Activated CD8-positive, alpha-beta memory T cell treated with anti-CD3 and anti-CD28 coated beads, Interleukin-2, amount 50 U/mL, for 4 hours (primary cell): ENCODE measurements around the gene ADGRL3.
"Not testable (repeated sequence)": the region's sequence is repeated elsewhere in the genome, so short reads cannot be mapped to it uniquely, and the experiment has no call there.

ENCODE experiments used
- DNase-seq: peaks from one replicate; pipeline ENCODE4 v3.0.0-alpha.2; 2020

Gene ADGRL3

DNA sequence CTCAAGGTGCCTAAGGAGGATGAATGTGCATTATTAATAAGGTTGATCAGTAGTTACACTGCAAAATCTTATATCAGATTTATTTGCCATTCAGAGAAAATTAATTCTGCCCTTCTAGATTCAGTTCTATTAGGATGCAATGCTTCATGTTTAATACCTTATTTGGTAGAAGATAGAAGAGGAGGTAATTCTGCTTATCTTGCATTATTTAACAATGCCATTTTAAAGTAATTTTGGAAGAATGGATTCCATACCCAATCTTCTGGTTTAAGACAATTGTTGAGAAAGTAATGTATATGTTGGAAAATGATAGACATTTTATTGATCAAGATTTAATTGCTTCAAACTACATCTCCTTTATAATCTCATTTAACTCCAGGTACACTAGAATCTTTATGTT is 360.9 kb downstream of the ADGRL3 start:
- no peak for DNase-seq

DNA sequence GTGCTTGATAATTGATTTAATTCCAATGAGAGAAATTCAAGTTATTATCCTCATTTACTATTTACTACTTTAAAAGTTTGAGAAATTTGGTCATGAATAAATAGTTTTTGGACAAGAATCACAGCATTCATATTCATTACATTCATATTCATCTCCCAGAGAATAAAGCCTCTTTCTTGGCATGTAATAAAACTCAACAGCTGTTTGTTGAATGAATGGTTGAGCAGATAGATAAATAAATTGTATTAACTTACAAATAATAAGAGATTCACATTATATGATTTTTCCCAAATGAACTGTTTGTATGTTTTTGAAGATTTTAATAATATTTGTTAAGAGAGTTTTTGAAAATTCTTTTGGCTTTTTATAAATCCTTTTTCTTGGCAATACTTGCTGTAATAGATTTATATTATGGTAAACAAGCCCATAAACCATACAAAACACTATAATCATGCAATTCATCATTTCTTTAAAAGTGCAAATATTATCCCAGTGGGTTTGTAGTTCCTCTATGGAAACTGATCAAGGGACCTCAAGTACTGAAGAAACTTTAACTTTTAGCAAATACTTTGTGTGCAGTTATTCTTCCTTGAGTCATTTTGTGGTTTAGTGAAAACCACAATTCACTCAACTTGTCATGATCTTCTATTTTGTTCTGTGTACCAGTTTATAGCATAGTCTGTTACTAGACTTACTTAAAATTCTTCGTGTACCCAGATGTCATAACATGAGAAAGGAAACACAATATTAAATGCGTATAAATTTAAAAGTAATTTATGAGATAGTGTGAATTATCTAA is 371.8 kb downstream of the ADGRL3 start:
- no peak for DNase-seq

DNA sequence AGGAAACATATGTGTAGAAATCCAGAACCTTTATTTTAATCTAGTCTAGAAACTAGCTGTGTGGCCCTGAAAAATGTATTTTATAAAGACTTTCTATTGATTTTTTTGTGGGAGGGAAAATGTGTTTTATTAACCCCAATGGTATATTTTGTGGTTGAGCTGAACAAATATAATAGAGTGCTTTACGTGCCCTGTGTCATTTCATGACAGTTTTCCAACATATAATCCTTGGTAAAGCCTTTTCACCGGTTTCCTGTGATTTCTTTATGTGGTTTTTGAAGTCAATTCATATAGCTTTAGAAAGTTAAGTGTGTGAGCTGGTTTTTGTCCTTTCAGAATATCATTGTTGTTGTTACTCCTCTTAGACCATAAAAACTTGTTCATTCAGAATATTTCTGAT is 375.7 kb downstream of the ADGRL3 start:
- DNase-seq, result no peak

- DNase-seq, result no peak
Measured at GRCh38 chr4:61579786-61580185, 379.7 kb downstream of the ADGRL3 start.

GRCh38 chr4:61580721-61581377 is 380.7 kb downstream of the ADGRL3 start:
- DNase-seq, result no peak

DNA sequence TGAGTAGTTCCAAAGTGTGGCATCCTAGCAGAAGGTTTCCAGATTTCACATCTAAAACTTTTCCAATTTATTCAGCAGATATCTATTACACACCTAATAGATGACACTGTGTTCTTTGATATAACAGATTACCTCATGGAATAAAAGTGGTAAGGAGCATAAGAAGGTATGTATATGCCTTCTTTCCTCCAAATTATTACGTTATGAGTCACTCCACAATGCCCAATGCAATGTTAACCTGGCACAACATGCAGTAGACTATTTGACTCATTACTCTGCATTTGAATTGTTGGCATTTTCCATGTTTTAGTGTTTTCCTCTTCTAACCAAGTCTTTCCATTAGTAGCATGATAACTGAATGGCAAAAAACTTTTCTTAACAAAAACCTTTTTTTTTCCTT is 383.6 kb downstream of the ADGRL3 start:
- DNase-seq, result no peak

DNA sequence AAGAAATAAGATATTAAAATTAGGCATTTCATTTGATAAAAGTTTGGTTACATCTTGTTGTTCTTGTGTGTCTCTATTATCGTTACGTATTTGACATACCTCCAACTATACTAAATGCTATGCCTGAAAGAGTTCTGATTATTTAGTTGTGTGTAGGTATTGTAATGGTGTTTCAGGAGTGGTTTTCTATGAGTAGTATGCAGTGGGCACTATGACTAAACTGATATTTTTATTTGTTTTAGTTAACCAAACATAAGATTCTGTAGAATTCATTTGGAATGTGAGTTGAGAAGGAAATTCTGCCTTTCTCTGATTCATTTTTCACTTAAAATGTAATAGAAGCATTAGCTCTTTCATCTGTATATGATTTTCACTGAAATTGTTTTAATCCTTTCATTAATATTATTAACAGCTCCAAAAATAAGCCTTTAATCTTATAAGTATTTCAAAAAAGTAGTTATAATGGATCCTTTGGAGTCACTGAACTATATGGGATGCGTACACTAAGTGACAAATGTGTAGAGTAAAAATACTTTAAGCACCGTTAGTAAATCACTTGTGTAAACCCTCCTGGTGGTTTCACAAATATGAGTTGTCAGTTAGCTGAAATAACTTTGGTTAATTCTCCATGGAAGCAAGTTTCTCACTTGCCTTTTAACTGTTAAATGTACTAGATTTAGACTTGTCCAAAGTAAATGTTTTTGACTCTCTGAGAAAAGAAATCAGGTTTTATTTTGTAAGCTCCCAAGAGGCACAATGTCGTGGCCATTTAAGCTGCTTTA is 388.7 kb downstream of the ADGRL3 start:
- DNase-seq, result no peak

- no peak for DNase-seq
Measured at GRCh38 chr4:61590881-61591280, 390.8 kb downstream of the ADGRL3 start.

DNA sequence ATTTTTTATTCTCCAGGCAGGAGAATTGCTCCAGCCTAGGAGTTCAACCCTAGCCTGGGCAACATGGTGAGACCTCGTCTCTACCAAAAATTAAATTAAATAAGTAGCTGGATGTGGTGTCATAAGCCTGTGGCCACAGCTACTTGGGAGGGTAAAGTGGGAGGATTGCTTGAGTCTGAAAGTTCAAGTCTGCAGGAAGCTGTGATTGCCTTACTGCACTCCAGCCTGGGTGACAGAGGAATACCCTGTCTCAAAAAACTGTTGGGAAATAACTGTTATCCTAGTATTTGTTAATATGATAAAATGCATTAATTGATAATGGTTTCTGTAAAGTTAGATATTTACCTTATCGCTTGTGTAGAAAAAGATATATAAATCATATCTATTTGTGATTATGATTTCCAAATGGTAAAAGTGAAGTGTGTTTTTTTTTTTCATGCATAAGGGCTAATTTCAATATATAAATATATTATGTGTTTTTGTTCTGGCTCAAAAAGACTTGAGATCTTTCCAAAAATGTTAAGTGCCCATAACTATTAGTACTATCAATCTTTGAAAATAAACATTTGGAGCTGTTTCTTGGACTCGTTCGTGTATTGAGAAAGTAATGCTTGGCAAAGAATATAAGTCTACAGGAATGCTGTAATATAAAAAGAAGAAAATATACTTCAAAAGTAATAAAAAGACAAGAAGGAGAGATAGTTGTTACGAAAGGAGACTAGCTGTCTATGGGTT is 396.6 kb downstream of the ADGRL3 start:
- DNase-seq, result no peak

DNA sequence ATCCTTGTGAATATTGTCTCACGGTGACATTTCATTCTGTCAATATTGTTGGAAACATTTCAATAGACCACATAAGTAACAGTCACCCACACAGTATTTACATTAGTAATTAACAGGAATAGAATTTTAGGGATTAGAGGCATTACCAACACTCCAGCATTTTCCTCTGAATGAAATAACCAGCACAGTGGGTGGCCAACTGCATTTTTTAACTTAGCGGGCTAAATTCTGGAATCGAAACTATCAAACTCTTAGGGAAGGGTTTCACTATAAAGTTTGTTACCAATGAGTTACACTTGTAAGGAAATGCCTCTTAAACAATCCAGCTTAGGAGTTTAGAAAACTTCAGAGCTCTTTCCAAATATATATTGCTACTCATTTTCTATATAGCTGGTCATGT is 403.0 kb downstream of the ADGRL3 start:
- no peak for DNase-seq

DNA sequence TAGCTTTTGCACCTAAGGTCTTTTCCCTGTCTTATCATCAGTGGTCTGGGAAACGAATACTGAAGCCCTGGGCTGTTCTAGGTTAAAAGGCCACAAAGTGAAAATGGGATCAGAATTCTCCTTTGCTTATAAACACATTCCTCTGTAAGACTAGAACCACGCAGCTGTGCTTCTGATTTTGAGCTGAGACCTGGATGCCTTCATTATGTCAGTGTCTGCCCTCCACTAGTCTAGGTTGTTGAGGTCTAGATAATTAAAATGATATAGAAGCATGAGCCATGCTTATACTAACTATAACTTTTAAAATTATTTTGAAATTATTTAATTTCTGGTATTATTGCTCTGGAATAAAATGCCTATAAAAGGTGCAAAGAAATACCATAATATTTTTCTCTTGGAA is 403.9 kb downstream of the ADGRL3 start:
- DNase-seq, result no peak

DNA sequence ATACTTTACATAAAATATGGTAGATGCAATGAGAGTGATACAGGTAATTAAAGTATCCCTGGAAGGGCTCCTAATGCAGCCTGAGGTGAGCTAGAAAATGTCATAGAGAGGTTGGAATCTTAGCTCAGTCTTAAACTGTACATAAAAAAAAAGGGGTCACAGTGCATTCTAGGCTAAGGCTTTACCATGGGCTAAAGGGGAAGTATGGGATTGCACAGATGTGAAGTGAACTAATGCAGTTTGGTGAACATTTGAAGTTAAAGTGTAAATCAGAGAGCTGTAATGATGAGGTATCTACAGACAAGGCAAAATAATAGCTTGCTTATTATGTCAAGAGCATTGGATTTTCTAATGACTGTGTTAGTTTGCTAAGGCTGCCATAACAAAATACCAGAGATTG is 405.9 kb downstream of the ADGRL3 start:
- no peak for DNase-seq

DNA sequence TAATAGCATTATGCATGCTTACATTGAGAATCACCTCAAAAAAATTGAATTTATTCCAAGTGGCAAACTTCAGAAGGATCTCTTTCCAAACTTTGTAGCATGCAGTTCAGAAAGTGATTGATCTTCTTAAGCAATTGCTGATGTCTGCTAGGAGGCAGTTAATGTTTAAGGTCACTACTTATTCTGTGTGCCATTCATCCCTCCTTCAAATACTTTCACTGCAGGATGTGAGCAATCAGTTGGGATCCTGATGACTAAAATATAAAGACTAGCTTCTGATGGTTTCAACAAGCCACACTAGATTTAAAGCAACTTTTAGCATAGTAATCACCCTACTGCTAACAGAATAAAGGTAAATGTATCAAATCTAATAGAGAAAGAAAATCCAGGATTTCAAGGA is 414.1 kb downstream of the ADGRL3 start:
- DNase-seq, result no peak

- no peak for DNase-seq
Measured at GRCh38 chr4:61619528-61619927, 419.4 kb downstream of the ADGRL3 start.

- no peak for DNase-seq
Measured at GRCh38 chr4:61628282-61628681, 428.2 kb downstream of the ADGRL3 start.

DNA sequence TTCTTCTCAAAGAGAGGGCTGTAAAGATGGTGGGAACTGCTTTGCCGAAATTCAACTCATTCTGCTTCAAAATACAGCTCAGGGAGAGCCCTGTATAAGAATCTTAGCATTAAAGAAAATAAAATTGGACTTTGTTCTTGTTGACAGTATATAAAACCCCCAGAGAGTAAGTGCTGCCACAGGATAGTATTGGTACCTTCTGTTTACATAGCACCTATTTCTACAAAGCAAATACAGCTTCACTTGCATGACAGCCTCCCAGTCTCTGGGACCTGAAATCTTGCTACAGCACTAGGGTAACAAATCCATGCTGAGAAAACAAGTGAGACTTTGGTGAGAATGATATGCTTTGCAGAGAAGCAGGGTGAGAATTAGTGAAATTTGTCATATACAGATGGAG is 428.6 kb downstream of the ADGRL3 start:
- DNase-seq, result no peak

GRCh38 chr4:61630548-61630947 is 430.4 kb downstream of the ADGRL3 start:
- no peak for DNase-seq

DNA sequence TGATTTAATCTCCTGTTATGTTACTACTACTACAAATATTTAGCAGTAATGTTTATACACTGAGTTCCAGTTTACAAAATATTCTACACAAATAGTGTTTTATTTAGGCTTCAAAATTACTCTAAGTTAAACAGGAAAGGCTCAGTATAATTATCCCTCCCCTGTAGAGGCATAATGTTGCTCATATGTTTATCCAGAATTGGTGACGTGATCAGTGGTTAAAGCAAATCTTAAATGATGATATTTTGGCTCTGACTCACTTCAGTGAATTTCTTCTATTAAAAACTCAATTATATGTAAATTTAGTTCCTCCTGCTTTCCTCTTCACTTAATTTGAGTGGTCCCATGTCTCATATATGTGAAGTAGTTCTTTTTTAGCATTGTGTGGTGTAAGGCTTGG is 438.5 kb downstream of the ADGRL3 start:
- DNase-seq, result no peak

GRCh38 chr4:61646746-61647350 is 446.7 kb downstream of the ADGRL3 start:
- DNase-seq, result not testable (repeated sequence)

GRCh38 chr4:61648264-61648663 is 448.1 kb downstream of the ADGRL3 start:
- DNase-seq, result no peak

DNA sequence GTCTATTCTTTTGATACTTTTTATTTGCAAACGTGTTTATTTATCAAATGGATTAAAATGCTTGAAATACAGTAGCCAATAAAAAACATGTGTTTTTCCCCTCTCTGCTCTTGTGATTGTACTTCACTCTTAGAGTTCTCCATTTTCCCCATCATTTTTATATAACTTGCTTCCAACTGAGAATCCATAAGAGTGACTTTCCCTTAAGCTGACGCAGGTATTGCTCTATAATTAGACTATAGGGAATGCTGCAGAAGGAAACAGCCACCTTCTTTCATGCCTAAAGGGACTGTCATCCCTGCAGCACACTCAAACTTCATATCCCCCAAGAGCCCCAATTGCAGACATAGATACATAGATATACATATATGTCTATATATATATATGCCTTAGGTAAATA is 456.9 kb downstream of the ADGRL3 start:
- DNase-seq, result no peak

GRCh38 chr4:61661960-61662359 is 461.8 kb downstream of the ADGRL3 start:
- DNase-seq, result no peak

DNA sequence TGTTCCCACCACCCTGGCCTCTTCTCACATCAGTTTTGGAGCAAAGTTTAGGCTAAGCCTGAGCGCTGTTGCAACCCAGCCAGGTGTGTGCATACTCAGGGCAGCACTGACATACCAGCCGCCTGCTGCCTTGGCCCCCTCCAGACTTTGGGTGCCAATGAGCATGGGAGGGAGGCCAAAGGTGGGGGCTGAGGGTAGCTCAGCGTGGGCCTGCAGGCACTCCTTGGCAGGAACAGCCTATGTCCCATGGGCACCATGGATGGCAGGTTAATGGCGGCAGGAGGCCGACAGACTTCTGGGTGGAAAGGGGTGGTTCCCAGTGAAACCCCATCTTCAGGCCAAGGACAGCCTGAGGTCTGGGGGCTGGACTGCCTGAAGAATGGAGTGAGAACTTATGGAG is 462.2 kb downstream of the ADGRL3 start:
- DNase-seq, result no peak
